PFSK-1 (cell line): Measurements from ENCODE around the gene PLEKHG3.

Source experiments
- POLR2AphosphoS5 ChIP-seq: IDR thresholded peaks from 2 replicates; pipeline ENCODE4 v1.6.1; 2012; ENCODE audit warnings: low read depth, mild to moderate bottlenecking, control low read depth, low read length, moderate library complexity
- TAF1 ChIP-seq: IDR thresholded peaks from 2 replicates; pipeline ENCODE4 v1.6.1; 2012; ENCODE audit warnings: low read length, control low read depth, borderline replicate concordance; ENCODE audit not compliant: insufficient read depth

DNA sequence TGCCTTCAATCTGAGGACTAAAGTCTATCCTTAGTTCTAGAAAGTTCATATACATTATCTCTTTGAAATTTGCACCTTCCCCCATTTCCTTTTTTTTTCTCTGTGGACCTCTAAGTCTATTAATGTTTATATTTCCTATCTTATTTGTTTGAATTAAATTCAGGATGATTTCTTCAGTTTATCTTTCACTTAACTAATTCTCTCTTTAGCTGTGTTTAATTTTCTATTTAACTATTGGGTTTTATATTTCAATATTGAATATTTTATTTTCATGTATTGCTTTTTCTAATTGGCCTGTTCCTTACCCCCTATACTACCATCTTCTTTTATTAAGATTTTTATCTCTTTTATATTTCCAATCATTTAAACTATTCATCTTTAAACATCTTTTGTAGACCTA, 9.5 kb downstream of the PLEKHG3 start:
- TF ChIP-seq POLR2AphosphoS5 (no peak), TAF1 (no peak)
